HepG2 (cell line): ENCODE data around the gene SLC25A25. TPM values are rescaled to one million over a fixed set of nuclear protein-coding genes. Genes with fewer than 3 reads are reported as not detected.

Experiments used
- AKNA ChIP-seq: sonication (generic); formaldehyde crosslinking; IDR thresholded peaks from 2 replicates; pipeline ENCODE4 v1.4.0; 2020; ENCODE audit warnings: missing genetic modification reagents, borderline replicate concordance
- ARNT2 ChIP-seq: sonication (generic); formaldehyde crosslinking; IDR thresholded peaks from 2 replicates; pipeline ENCODE4 v1.8.0; 2022; ENCODE audit warnings: mild to moderate bottlenecking, low read depth, missing genetic modification reagents, moderate library complexity
- CHD4 ChIP-seq: fragments of 200-600 bp; sonication (generic); IDR thresholded peaks from 2 replicates; pipeline ENCODE4 v1.7.0; 2017; ENCODE audit warnings: mild to moderate bottlenecking, low read length, borderline replicate concordance
- DNMT3B ChIP-seq: conservative IDR thresholded peaks from 2 replicates; pipeline ENCODE4 v1.6.1; 2016; ENCODE audit warnings: missing biosample characterization, control low read depth
- JARID2 ChIP-seq: sonication (generic); formaldehyde crosslinking; IDR thresholded peaks from 2 replicates; pipeline ENCODE4 v1.8.1; 2023; ENCODE audit warnings: missing genetic modification reagents, inconsistent platforms; ENCODE audit not compliant: insufficient replicate concordance
- KAT8 ChIP-seq: IDR thresholded peaks from 2 replicates; pipeline ENCODE4 v1.6.1; 2016; ENCODE audit warnings: missing genetic modification reagents, missing compliant biosample characterization
- KMT2B ChIP-seq: IDR thresholded peaks from 2 replicates; pipeline ENCODE4 v1.6.1; 2016; ENCODE audit warnings: missing genetic modification reagents, missing compliant biosample characterization
- MBNL3 ChIP-seq: fragments of 250-450 bp; sonication (Bioruptor Pico); conservative IDR thresholded peaks from 2 replicates; pipeline ENCODE4 v1.8.0; 2022; ENCODE audit warnings: mild to moderate bottlenecking, inconsistent platforms
- NBN ChIP-seq: fragments of 450-650 bp; conservative IDR thresholded peaks from 2 replicates; pipeline ENCODE4 v1.6.1; 2017
- PHB2 ChIP-seq: fragments of 450-650 bp; IDR thresholded peaks from 2 replicates; pipeline ENCODE4 v1.6.1; 2018; ENCODE audit not compliant: partially characterized antibody
- POGK ChIP-seq: sonication (generic); formaldehyde crosslinking; conservative IDR thresholded peaks from 2 replicates; pipeline ENCODE4 v1.8.0; 2022; ENCODE audit warnings: mild to moderate bottlenecking, moderate library complexity, missing genetic modification reagents
- RXRA ChIP-seq: sonication (generic); formaldehyde crosslinking; IDR thresholded peaks from 2 replicates; pipeline ENCODE4 v1.5.1; 2020; ENCODE audit warnings: missing genetic modification reagents
- SNAPC5 ChIP-seq: sonication (generic); formaldehyde crosslinking; IDR thresholded peaks from 2 replicates; pipeline ENCODE4 v1.8.1; 2023; ENCODE audit warnings: mild to moderate bottlenecking, missing genetic modification reagents, borderline replicate concordance
- ZFX ChIP-seq: sonication (generic); formaldehyde crosslinking; IDR thresholded peaks from 2 replicates; pipeline ENCODE4 v1.4.0; 2020; ENCODE audit warnings: mild to moderate bottlenecking, low read depth, missing genetic modification reagents, moderate library complexity
- ZNF276 ChIP-seq: sonication (generic); formaldehyde crosslinking; IDR thresholded peaks from 2 replicates; pipeline ENCODE4 v1.4.0; 2020; ENCODE audit warnings: mild to moderate bottlenecking, low read depth, missing genetic modification reagents
- ZNF451 ChIP-seq: sonication (generic); formaldehyde crosslinking; IDR thresholded peaks from 2 replicates; pipeline ENCODE4 v1.5.0; 2020; ENCODE audit warnings: mild to moderate bottlenecking, missing genetic modification reagents
- ZNF547 ChIP-seq: sonication (generic); formaldehyde crosslinking; IDR thresholded peaks from 2 replicates; pipeline ENCODE4 v1.5.1; 2020; ENCODE audit warnings: mild to moderate bottlenecking, missing genetic modification reagents
- ZNF577 ChIP-seq: sonication (generic); formaldehyde crosslinking; IDR thresholded peaks from 2 replicates; pipeline ENCODE4 v1.4.0; 2020; ENCODE audit warnings: mild to moderate bottlenecking, low read depth, missing genetic modification reagents, borderline replicate concordance
- polyA plus RNA-seq, 8 experiments: library from polyadenylated mRNA; depleted of rRNA in 3 of 8; stranded (reverse) in 7 of 8; unstranded in 1 of 8; fragments of >200 nt; fragmentation: Illumina TruSeq in 4 of 8; extraction: Trizol in 4 of 8; gene quantifications; 2 replicates each; pipeline versions ENCODE4 v1.2.1 to v1.2.3, GENCODE V29; 2011 to 2016; ENCODE audit warnings: low read depth in 4 of 8, missing spikeins in 1 of 8, mixed read lengths in 1 of 8; ENCODE audit not compliant: insufficient read depth in 1 of 8
- total RNA-seq, 5 experiments: library from RNA; depleted of rRNA; stranded (reverse); fragments of >200 nt; fragmentation: Illumina TruSeq; extraction: Trizol; gene quantifications; 2 replicates each; pipeline ENCODE4 v1.2.3, GENCODE V29; 2016; ENCODE audit warnings: low read depth in 1 of 5

The SLC25A25 gene
- total and polyA plus RNA-seq, 2 of the 13 experiments (the other 11 are each of a cell fraction or from before 2014, with no cell fraction given) = 10.5 to 24.8 TPM

- TF ChIP-seq AKNA (no peak), ZNF276 (peak; percentile 91), DNMT3B (no peak), RXRA (CRISPR knock-in tag) (peak; percentile 100), ZNF577 (CRISPR knock-in tag) (no peak), POGK (no peak), ARNT2 (CRISPR knock-in tag) (peak; percentile 68), MBNL3 (no peak), ZNF451 (CRISPR knock-in tag) (0 out of 2 replicates have a peak, but pooled peaks have one; percentile 67), NBN (no peak), KAT8 (CRISPR knock-in tag) (peak; percentile 88), ZFX (CRISPR knock-in tag) (peak; percentile 94), ZNF547 (CRISPR knock-in tag) (no peak; the same call in none of the 2 replicates), PHB2 (no peak), KMT2B (CRISPR knock-in tag) (peak; percentile 61; the same call in 1 of the 2 replicates), JARID2 (CRISPR knock-in tag) (no peak), SNAPC5 (CRISPR knock-in tag) (no peak; the same call in 1 of the 2 replicates), CHD4 (0 out of 2 replicates have a peak, but pooled peaks have one; percentile 70)
These were observed 47.4 kb downstream of the SLC25A25 start (continued) for GRCh38 chr9:128115187-128116103.
